ENCODE measurements around the gene CENPF.
"Not testable (repeated sequence)": the region's sequence is repeated elsewhere in the genome, so short reads cannot be mapped to it uniquely, and the experiment has no call there.

The CENPF gene

GRCh38 chr1:214584805-214585766, 17.9 kb upstream of the CENPF start:
- no peak for DNase-seq (ENCODE audit: low read depth in 2 of 2)

- DNase-seq (ENCODE audit: low read depth in 2 of 2) = no peak
Observed at GRCh38 chr1:214586621-214587020, 16.4 kb upstream of the CENPF start.

- no peak for DNase-seq (ENCODE audit: low read depth in 2 of 2)
Observed at GRCh38 chr1:214587165-214587564, 15.8 kb upstream of the CENPF start.

GRCh38 chr1:214588963-214589597, 13.9 kb upstream of the CENPF start:
- DNase-seq (ENCODE audit: low read depth in 2 of 2) = no peak

GRCh38 chr1:214590696-214591095, 12.3 kb upstream of the CENPF start:
- no peak for DNase-seq (ENCODE audit: low read depth in 2 of 2)

GRCh38 chr1:214591918-214592317, 11.1 kb upstream of the CENPF start:
- DNase-seq (ENCODE audit: low read depth in 2 of 2) = not testable (repeated sequence)

- DNase-seq (ENCODE audit: low read depth in 2 of 2) = no peak
Observed at GRCh38 chr1:214593158-214593557, 9.8 kb upstream of the CENPF start.

- DNase-seq (ENCODE audit: low read depth in 2 of 2) = no peak
Observed at GRCh38 chr1:214603819-214604252, 841 bp downstream of the CENPF start.

GRCh38 chr1:214604523-214604922, 1.5 kb downstream of the CENPF start:
- DNase-seq (ENCODE audit: low read depth in 2 of 2) = no peak

GRCh38 chr1:214605484-214605883, 2.5 kb downstream of the CENPF start:
- DNase-seq (ENCODE audit: low read depth in 2 of 2) = not testable (repeated sequence)

- DNase-seq (ENCODE audit: low read depth in 2 of 2) = not testable (repeated sequence)
Observed at GRCh38 chr1:214605933-214606925, 3.2 kb downstream of the CENPF start.

GRCh38 chr1:214607492-214608215, 4.7 kb downstream of the CENPF start:
- DNase-seq (ENCODE audit: low read depth in 2 of 2) = not testable (repeated sequence)

GRCh38 chr1:214608216-214608783, 5.3 kb downstream of the CENPF start:
- DNase-seq (ENCODE audit: low read depth in 2 of 2) = not testable (repeated sequence)

- DNase-seq (ENCODE audit: low read depth in 2 of 2) = not testable (repeated sequence)
Observed at GRCh38 chr1:214608817-214609216, 5.8 kb downstream of the CENPF start.

- no peak for DNase-seq (ENCODE audit: low read depth in 2 of 2)
Observed at GRCh38 chr1:214609692-214610091, 6.7 kb downstream of the CENPF start.

GRCh38 chr1:214610136-214610535, 7.1 kb downstream of the CENPF start:
- not testable (repeated sequence) for DNase-seq (ENCODE audit: low read depth in 2 of 2)

GRCh38 chr1:214615109-214615508, 12.1 kb downstream of the CENPF start:
- DNase-seq (ENCODE audit: low read depth in 2 of 2) = no peak

GRCh38 chr1:214615871-214616270, 12.9 kb downstream of the CENPF start:
- no peak for DNase-seq (ENCODE audit: low read depth in 2 of 2)

GRCh38 chr1:214617246-214617645, 14.3 kb downstream of the CENPF start:
- DNase-seq (ENCODE audit: low read depth in 2 of 2) = no peak

- no peak for DNase-seq (ENCODE audit: low read depth in 2 of 2)
Observed at GRCh38 chr1:214617843-214618242, 14.8 kb downstream of the CENPF start.

- DNase-seq (ENCODE audit: low read depth in 2 of 2) = no peak
Observed at GRCh38 chr1:214621236-214621635, 18.2 kb downstream of the CENPF start.

All from stimulated activated CD4-positive, alpha-beta T cell treated with anti-CD3 and anti-CD28 coated beads, Interleukin-1b, Interleukin-23, amount 100 ng/mL, for 4 hours (primary cell).